ENCODE measurements around the gene ABHD17A. TPM values are rescaled to one million over a fixed set of nuclear protein-coding genes. Genes with fewer than 3 reads are reported as not detected.
A peak's percentile ranks its signal among the peaks of the same experiment; 100 is the strongest.

Gene ABHD17A
- total and polyA plus RNA-seq, 9 of the 15 experiments (the other 6 are each of a cell fraction or from before 2014, with no cell fraction given) = 0.04 to 135 (median 21.8) TPM; not detected in 1

GRCh38 chr19:1839658-1840540 lies 45.4 kb downstream of the ABHD17A start (continued):
- TF ChIP-seq ZNF655 (CRISPR knock-in tag; IDR thresholded peaks at IDR 0.05) = no peak
- no peak for TF ChIP-seq TCF3 (CRISPR knock-in tag; IDR thresholded peaks at IDR 0.05)
- TF ChIP-seq BCOR (IDR thresholded peaks at IDR 0.05) = 0 out of 2 replicates have a peak, but pooled peaks have one; percentile 9
- no peak for TF ChIP-seq ZBED1 (IDR thresholded peaks at IDR 0.05)
- no peak for TF ChIP-seq FOXJ2 (tag; IDR thresholded peaks at IDR 0.05)
- no peak for TF ChIP-seq ZNF449 (CRISPR knock-in tag; IDR thresholded peaks at IDR 0.05)
- 0 out of 4 replicates have a peak, but pooled peaks of 1 of the 2 experiments have one; percentile 14 for TF ChIP-seq KDM1A (IDR thresholded peaks at IDR 0.05)
- TF ChIP-seq HMG20B (CRISPR knock-in tag; IDR thresholded peaks at IDR 0.05) = no peak
- no peak for TF ChIP-seq CREBBP (IDR thresholded peaks at IDR 0.05; ENCODE audit: low read depth, low read length)
- no peak for TF ChIP-seq ZNF146 (CRISPR knock-in tag; IDR thresholded peaks at IDR 0.05; ENCODE audit: unreplicated experiment)
- no peak for TF ChIP-seq EZH2 (IDR thresholded peaks at IDR 0.05; ENCODE audit: borderline replicate concordance, low read depth, low read length)
- no peak for TF ChIP-seq ZNF780A (CRISPR knock-in tag; IDR thresholded peaks at IDR 0.05)
- TF ChIP-seq NRF1 (conservative IDR thresholded peaks at IDR 0.05 in 1 of 2, IDR thresholded peaks at IDR 0.05 in 1 of 2) = no peak
- TF ChIP-seq RFX1 (IDR thresholded peaks at IDR 0.05) = no peak
- TF ChIP-seq ATF7 (IDR thresholded peaks at IDR 0.05) = no peak
- TF ChIP-seq NFATC3 (IDR thresholded peaks at IDR 0.05) = no peak
- TF ChIP-seq NFE2 (IDR thresholded peaks at IDR 0.05; ENCODE audit: low read depth) = peak; percentile 77
- TF ChIP-seq MEF2A (IDR thresholded peaks at IDR 0.05; ENCODE audit: control insufficient read depth, low read depth, low read length) = no peak
- no peak for TF ChIP-seq TEAD1 (CRISPR knock-in tag; IDR thresholded peaks at IDR 0.05)
- TF ChIP-seq ILK (tag; IDR thresholded peaks at IDR 0.05; ENCODE audit: borderline replicate concordance, low read depth) = no peak
- TF ChIP-seq ZNF184 (CRISPR knock-in tag; IDR thresholded peaks at IDR 0.05) = no peak
- no peak for TF ChIP-seq ZNF764 (CRISPR knock-in tag; IDR thresholded peaks at IDR 0.05; ENCODE audit: low read depth)
- TF ChIP-seq PHF20 (IDR thresholded peaks at IDR 0.05; ENCODE audit: partially characterized antibody) = no peak
- peak; percentile 25; the same call in 1 of the 2 replicates for TF ChIP-seq MAFK (IDR thresholded peaks at IDR 0.05; ENCODE audit: low read length)
- no peak for TF ChIP-seq ZNF639 (CRISPR knock-in tag; conservative IDR thresholded peaks at IDR 0.05 in 1 of 2, IDR thresholded peaks at IDR 0.05 in 1 of 2)
- no peak for TF ChIP-seq CCAR2 (IDR thresholded peaks at IDR 0.05; ENCODE audit: low read depth, low read length)
- TF ChIP-seq EP300 (IDR thresholded peaks at IDR 0.05; ENCODE audit: low read length) = no peak
- TF ChIP-seq BHLHE40 (IDR thresholded peaks at IDR 0.05; ENCODE audit: low read length) = no peak

Data from K562 (cell line).